NCI-H187 (cell line): ENCODE data around the gene APBB1IP.
"Not testable (repeated sequence)": the region's sequence is repeated elsewhere in the genome, so short reads cannot be mapped to it uniquely, and the experiment has no call there.

ENCODE experiments used
- DNase-seq, 2 experiments: peaks; one replicate each; lab custom pipeline; 2025; lab: John Stamatoyannopoulos, UW

The APBB1IP gene

GRCh38 chr10:26441491-26442214, 3.5 kb downstream of the APBB1IP start:
- no peak for DNase-seq

- no peak for DNase-seq
Measured at GRCh38 chr10:26445411-26446031, 7.4 kb downstream of the APBB1IP start.

DNA sequence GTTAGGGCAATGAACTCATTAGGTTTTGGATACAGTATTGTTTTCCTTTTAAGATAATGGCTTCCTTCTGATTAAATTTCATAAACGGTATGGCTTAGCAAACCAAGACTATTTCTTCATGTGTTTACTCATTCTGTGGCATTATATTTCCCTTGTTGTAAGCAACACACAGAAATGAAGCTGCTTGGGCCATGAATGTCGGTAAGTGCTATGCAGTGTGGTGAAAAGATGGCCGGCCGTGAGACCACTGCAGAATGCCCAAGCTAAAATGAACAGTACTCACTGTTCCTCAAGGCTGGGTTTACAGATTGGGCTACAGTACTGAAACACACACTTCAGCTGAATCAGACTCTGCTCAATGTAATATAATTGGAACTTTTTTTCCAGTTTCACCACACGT, 8.1 kb downstream of the APBB1IP start:
- DNase-seq = no peak

DNA sequence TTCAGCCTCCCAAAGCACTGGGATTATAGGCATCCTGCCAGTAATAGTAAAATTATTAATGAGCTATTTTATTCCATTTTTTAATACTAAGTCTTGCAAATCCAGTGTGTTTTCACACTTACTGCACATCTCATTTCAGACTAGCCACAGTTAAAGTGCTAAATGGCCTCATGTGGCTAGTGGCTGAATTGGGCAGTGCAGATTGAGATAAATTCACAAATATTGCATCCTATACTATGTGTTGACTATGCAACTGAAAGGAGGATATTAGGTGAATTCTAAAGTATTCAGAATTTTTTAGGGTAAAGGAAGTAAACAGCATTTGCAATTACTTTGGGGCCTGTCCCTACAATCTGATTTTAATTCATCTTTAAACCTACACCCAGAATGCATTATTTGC, 10.2 kb downstream of the APBB1IP start:
- DNase-seq = no peak

GRCh38 chr10:26448706-26449435, 10.7 kb downstream of the APBB1IP start:
- no peak for DNase-seq

DNA sequence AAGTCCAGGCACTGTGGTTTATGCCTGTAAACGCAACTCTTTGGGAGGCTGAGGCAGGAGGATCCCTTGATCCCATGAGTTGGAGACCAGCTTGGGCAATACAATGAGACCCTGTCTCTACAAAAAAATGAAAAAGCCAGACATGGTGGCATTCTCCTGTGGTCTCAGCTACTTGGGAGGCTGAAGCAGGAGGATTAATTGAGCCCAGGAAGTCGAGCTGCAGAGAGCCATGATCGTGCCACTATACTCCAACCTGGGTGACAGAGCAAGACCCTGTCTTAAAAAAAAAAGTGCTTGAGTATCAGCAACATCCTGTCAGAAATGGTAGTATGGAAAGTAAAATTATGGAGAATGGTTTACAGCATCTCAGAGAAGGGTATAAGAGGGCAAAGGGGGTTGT, 11.6 kb downstream of the APBB1IP start:
- no peak for DNase-seq

DNA sequence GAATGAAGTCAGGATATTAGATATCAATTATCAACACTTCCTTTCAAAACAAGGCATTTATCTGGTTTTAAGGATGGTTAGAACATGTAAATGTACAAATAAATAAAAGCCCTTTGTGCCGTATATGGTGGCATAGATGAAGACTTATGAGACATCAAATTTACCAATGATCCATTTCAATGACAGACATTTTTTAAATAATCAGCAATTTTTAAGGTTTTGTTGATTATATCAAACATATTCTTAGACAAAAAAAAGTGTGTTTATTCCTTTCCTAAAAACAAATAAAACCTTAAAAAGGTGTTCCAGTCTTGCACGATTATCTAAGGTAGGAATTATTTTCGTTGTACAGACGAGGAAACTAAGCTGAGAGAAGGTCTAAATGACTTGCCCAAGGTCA, 13.8 kb downstream of the APBB1IP start:
- DNase-seq = no peak

GRCh38 chr10:26453850-26454249, 15.7 kb downstream of the APBB1IP start:
- DNase-seq = no peak

DNA sequence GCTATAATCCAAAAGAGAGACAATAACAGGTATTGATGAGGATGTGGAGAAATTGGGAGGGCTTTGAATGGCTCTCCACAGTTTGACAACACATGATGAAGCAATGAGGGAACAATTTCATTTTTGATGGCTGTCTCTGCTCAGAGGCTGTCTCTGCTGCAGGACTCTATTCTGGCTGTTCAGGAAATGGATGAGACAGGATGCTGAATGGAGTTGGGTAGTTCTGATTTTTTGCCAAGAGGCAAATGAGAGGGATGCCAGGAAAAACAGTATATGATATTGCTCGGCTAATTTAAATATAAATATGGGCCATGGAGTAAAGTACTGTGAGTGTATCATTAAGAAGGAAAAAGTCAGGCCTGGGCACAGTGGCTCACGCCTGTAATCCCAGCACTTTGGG, 16.8 kb downstream of the APBB1IP start:
- no peak for DNase-seq

DNA sequence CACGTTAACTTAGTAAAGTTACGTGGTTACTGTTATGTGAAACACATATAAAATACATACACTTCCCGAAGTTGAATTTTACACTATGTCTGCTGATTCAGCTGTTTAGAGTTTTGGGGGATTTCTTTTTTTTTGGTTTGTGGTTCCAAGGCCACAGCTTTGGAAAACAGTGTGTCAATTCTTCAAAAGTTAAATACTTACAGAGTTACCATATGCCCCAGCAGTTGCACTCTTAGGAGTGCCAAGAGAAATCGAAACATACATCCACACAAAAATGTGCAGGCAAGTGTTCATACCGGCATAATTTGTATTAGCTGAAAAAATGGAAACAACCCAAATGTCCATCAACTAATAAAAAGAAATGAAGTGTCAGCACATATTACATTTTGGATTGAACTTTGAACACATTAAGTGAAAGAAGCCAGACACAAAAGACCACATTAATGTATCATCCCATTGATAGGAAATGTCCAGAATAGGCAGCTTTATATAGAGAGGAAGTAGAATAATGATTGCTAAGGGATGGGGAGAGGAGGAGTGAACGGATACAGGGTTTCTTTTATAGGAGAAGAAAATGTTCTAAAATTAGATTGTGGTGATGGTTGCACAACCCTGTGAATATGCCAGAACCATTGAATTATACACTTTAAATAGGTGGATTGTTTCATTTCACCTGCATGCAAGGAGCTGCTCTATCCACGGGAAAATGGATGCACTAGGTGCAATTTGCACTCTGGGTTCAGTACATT, 17.6 kb downstream of the APBB1IP start:
- no peak for DNase-seq

GRCh38 chr10:26457088-26457487, 18.9 kb downstream of the APBB1IP start:
- DNase-seq = no peak

GRCh38 chr10:26460736-26461135, 22.6 kb downstream of the APBB1IP start:
- DNase-seq = no peak

- no peak for DNase-seq
Measured at GRCh38 chr10:26463986-26464385, 25.8 kb downstream of the APBB1IP start.

DNA sequence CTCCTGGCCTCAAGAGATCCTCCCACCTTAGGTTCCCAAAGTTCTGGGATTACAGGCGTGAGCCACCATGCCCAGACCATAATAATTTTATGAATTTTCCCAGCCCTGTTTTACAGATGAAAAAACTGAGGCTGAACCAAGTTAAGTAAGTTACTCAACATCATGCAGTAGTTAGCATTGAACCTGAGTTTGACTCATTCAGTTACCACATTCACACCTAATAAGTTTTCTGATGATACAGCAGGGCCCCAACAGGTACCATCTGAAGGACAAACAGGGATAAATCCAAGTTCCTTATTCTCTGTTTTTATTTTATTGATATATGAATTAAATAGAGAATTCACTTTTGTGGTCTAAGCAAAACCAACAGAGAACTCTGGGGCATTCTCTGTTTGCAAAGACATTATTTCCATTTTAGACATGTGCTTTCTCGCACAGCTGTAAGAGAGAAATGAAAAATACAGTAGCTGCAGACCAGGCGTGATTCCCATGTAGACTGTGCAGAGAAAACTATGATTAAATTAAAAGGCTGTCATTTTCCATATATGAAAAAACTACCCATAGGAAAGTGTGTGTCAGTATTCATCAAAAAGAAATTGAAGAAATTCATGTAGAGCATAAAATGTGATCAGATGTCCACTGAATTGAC, 26.6 kb downstream of the APBB1IP start:
- DNase-seq = no peak

- not testable (repeated sequence) for DNase-seq
Measured at GRCh38 chr10:26466531-26466930, 28.4 kb downstream of the APBB1IP start.

DNA sequence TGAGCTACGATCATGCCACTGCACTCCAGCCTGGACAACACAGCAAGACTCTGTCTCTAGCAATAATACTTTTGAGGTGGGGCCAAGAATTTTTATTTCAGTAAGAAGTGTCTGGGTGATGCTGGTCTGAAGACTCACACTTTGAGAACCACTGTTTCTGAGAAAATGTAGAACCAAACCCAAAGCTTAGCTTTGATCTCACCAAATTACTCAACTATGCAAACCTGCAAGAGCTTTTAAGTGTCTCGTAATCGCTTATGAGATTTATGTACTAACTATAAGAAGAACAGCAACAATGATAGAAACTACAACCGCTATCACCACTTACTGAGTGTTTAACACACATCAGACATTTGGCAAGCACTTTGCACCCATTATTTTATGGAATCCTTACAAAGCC, 29.5 kb downstream of the APBB1IP start:
- DNase-seq = no peak

DNA sequence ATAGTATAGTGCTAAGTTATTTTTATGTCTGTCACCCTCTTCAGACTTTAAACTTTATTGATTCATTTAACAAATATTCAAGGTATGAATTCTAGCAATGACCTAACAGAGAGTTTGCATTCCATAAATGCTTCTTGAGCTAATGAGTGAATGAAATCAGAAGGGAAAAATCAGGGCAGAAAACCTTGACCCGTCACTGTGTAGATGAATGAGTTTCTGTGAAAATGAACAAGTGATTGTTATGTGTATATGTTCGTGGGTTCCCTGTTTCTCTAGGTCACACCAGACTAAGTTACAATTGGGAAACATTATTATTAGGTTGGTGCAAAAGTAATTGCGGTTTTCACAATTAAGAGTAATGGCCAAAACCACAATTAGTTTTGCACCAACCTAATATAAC, 30.1 kb downstream of the APBB1IP start:
- no peak for DNase-seq

DNA sequence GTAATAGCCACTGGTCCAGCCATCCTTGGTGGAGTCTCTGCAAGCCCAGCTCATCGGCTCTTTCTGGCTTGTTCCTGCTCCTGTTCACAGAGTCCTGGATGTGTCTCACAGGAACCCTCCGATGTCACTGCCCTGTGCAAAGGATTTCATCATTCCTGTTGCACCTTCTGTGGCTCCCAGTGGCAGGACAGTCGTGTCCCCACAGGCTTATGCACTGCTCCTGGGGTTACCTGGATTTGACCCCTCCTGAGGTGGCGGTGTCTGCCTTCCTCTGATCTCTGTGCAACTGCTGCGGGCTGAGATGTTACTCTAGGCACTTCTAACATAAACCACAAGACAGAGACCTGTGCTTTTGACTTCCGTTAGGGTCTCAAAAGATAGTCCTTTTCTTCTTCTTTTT, 30.6 kb downstream of the APBB1IP start:
- no peak for DNase-seq

GRCh38 chr10:26472492-26472778, 34.3 kb downstream of the APBB1IP start:
- no peak for DNase-seq

DNA sequence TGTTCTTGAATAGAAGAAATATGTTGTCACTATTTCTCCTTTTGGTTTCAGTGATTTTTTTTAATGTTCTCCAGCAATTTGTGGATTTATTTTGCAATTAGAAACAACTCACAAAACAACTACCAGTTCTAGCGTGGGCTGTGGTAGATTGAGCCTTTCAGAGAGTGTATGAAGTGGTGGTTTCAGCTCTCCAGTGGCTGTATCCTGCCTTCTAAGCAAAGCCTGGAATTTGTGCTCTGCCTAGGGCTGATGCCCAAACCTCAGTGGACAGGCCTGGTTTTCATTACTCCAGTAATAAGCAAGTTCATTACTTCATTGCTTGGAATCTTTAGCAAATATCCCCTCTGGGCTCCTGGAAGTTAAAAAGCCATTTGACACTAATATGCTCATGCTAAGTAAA, 35.9 kb downstream of the APBB1IP start:
- DNase-seq = no peak

DNA sequence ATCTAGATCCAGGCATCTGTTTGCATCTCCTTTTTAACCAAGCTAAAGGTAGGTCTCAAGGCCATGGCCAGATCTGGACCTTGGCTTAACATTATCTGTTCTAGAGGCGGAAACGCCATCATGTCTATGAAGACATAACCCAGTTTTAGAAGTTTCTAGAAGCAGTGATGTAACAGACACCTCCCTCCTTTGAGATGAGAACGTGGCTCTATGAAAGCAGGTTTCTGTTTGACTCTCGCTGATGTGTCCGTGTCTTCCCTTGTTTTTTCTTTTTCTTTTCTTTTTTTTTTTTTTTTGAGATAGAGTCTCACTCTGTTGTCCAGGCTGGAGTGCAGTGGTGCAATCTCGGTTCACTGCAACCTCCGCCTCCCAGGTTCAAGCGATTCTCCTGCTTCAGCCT, 36.7 kb downstream of the APBB1IP start:
- DNase-seq = not testable (repeated sequence)

DNA sequence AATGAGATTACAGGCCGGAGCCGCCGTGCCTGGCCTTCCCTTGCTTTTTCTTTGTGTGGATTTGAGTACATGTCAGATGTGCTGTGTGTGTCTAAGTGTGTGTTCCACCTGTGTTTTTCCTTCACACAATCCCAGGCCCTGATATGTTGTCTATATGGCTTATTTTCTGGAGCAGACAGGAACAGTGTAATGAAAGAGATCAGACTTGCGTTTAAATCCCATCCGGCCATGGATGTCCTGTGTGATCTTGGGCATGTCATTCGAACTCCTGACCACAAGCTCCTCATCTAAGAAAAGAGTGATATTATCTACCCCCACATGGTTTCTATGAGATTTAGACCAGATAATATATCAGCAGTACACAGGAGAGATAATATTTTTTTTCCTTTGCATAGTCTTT, 37.2 kb downstream of the APBB1IP start:
- no peak for DNase-seq
